H1 (cell line): ENCODE measurements around the gene MRPS5. TPM values are rescaled to one million over a fixed set of nuclear protein-coding genes. Genes with fewer than 3 reads are reported as not detected.
A peak's percentile ranks its signal among the peaks of the same experiment; 100 is the strongest.

Experiments used
- CTCF ChIA-PET: fragments of 300-600 bp; sonication (Branson Sonifier 250); formaldehyde crosslinking; loops from one replicate; lab custom pipeline; 2021; ENCODE audit not compliant: partially characterized antibody; lab: Charles Lee
- POLR2A ChIA-PET: fragments of 300-600 bp; sonication (Branson Sonifier 250); formaldehyde crosslinking; loops from one replicate; lab custom pipeline; 2021; ENCODE audit warnings: inconsistent platforms; ENCODE audit not compliant: partially characterized antibody; lab: Charles Lee
- DNase-seq, 2 experiments: peaks; one replicate each; pipeline versions ENCODE4 v3.0.0 to v3.0.0-alpha.2; 2010 to 2022; ENCODE audit warnings: low spot score in 2 of 2, low read depth in 1 of 2, mixed read lengths in 1 of 2
- FAIRE-seq: peaks from 2 replicates; lab custom pipeline; 2011; peaks lifted over from hg19 to GRCh38; lab: Jason Lieb, UNC
- H2AFZ ChIP-seq: 2 replicates; pipeline ENCODE4 v1.8.1; 2012; ENCODE audit warnings: low read length, inconsistent platforms
- H2AK5ac ChIP-seq: 2 replicates; pipeline ENCODE4 v1.6.1; 2013; ENCODE audit warnings: low read depth, low read length
- H2BK120ac ChIP-seq: replicated peaks from 2 replicates; pipeline ENCODE3; 2013; ENCODE audit warnings: low read depth, low read length, inconsistent platforms
- H2BK12ac ChIP-seq: 2 replicates; pipeline ENCODE4 v1.6.1; 2013; ENCODE audit warnings: low read depth, low read length
- H2BK15ac ChIP-seq: 2 replicates; pipeline ENCODE4 v1.6.1; 2013; ENCODE audit warnings: low read length
- H2BK20ac ChIP-seq: 2 replicates; pipeline ENCODE4 v1.6.1; 2013; ENCODE audit warnings: low read length
- H2BK5ac ChIP-seq: 2 replicates; pipeline ENCODE4 v1.6.1; 2013; ENCODE audit warnings: low read depth, low read length
- H3K14ac ChIP-seq: 2 replicates; pipeline ENCODE4 v1.6.1; 2013; ENCODE audit warnings: inconsistent platforms; ENCODE audit not compliant: insufficient read length
- H3K18ac ChIP-seq: 2 replicates; pipeline ENCODE4 v1.6.1; 2013; ENCODE audit warnings: low read length; ENCODE audit errors: extremely low read depth
- H3K23ac ChIP-seq: 2 replicates; pipeline ENCODE4 v1.6.1; 2013; ENCODE audit warnings: inconsistent platforms; ENCODE audit not compliant: insufficient read length
- H3K23me2 ChIP-seq: 2 replicates; pipeline ENCODE4 v1.6.1; 2013; ENCODE audit warnings: low read depth, low read length
- H3K27ac ChIP-seq: 2 replicates; pipeline ENCODE4 v1.6.1; 2011; ENCODE audit warnings: low read depth, low read length, inconsistent platforms
- H3K27me3 ChIP-seq, 4 experiments: replicated peaks in 1 of 4; 1 replicate in 1 of 4; 2 replicates in 3 of 4; pipeline versions ENCODE4 v1.6.1 to v1.8.1; 2011 to 2013; ENCODE audit warnings: low read length in 3 of 4, mild to moderate bottlenecking in 3 of 4, inconsistent platforms in 2 of 4, mixed read lengths in 2 of 4, moderate library complexity in 1 of 4; ENCODE audit not compliant: control insufficient read depth in 3 of 4, insufficient read depth in 3 of 4; ENCODE audit errors: extremely low read depth in 1 of 4
- H3K36me3 ChIP-seq, 4 experiments: 2 replicates each; pipeline versions ENCODE4 v1.6.1 to v1.8.1; 2011 to 2013; ENCODE audit warnings: mild to moderate bottlenecking in 4 of 4, low read length in 3 of 4, moderate library complexity in 2 of 4, control low read depth in 1 of 4, inconsistent platforms in 1 of 4; ENCODE audit not compliant: insufficient read depth in 4 of 4, control insufficient read depth in 2 of 4
- H3K4ac ChIP-seq: replicated peaks from 2 replicates; pipeline ENCODE3; 2013; ENCODE audit warnings: low read length, low read depth, mixed read lengths, inconsistent platforms; ENCODE audit not compliant: insufficient read length
- H3K4me1 ChIP-seq, 4 experiments: replicated peaks in 1 of 4; 1 replicate in 1 of 4; 2 replicates in 3 of 4; pipeline versions ENCODE4 v1.6.1 to v1.8.1; 2011 to 2013; ENCODE audit warnings: low read length in 3 of 4, inconsistent platforms in 2 of 4, mixed read lengths in 1 of 4; ENCODE audit not compliant: insufficient read depth in 4 of 4, control insufficient read depth in 3 of 4
- H3K4me2 ChIP-seq, 2 experiments: 2 replicates each; pipeline versions ENCODE4 v1.6.1 to v1.8.1; 2011 to 2013; ENCODE audit warnings: low read depth in 2 of 2, low read length in 2 of 2, control low read depth in 1 of 2, inconsistent platforms in 1 of 2, mild to moderate bottlenecking in 1 of 2; ENCODE audit not compliant: insufficient read depth in 1 of 2
- H3K4me3 ChIP-seq, 4 experiments: fragments of 200-600, 300-600 bp in 1 of 4; sonication (generic), shearing (Covaris generic), sonication (Bioruptor Twin) in 1 of 4; 2 replicates each; pipeline versions ENCODE4 v1.5.1 to v1.8.1; 2011 to 2016; ENCODE audit warnings: low read length in 4 of 4, low read depth in 3 of 4, control low read depth in 2 of 4, inconsistent platforms in 2 of 4, mild to moderate bottlenecking in 2 of 4, mixed read lengths in 1 of 4, moderate library complexity in 1 of 4; ENCODE audit not compliant: insufficient read depth in 2 of 4; ENCODE audit errors: extremely low read depth in 1 of 4
- H3K56ac ChIP-seq: replicated peaks from 2 replicates; pipeline ENCODE3; 2013; ENCODE audit warnings: low read depth, mild to moderate bottlenecking, mixed read lengths, low read length, inconsistent platforms; ENCODE audit not compliant: insufficient read length
- H3K79me1 ChIP-seq: 2 replicates; pipeline ENCODE4 v1.6.1; 2013; ENCODE audit warnings: low read depth, low read length, control low read depth
- H3K79me2 ChIP-seq, 2 experiments: 2 replicates each; pipeline versions ENCODE4 v1.6.1 to v1.8.1; 2012 to 2013; ENCODE audit warnings: low read length in 2 of 2, mild to moderate bottlenecking in 2 of 2, inconsistent platforms in 1 of 2; ENCODE audit not compliant: insufficient read depth in 2 of 2, control insufficient read depth in 1 of 2
- H3K9ac ChIP-seq, 4 experiments: replicated peaks in 1 of 4; 1 replicate in 1 of 4; 2 replicates in 3 of 4; pipeline versions ENCODE4 v1.6.1 to v1.8.1; 2011 to 2013; ENCODE audit warnings: low read depth in 3 of 4, low read length in 3 of 4, control low read depth in 2 of 4, mild to moderate bottlenecking in 2 of 4, moderate library complexity in 2 of 4, inconsistent platforms in 1 of 4; ENCODE audit errors: extremely low read depth in 1 of 4
- H3K9me3 ChIP-seq, 2 experiments: 2 replicates each; pipeline versions ENCODE4 v1.6.1 to v1.8.1; 2012 to 2013; ENCODE audit warnings: mild to moderate bottlenecking in 2 of 2, moderate library complexity in 2 of 2, control low read depth in 1 of 2, inconsistent platforms in 1 of 2, low read depth in 1 of 2, low read length in 1 of 2, mixed read lengths in 1 of 2; ENCODE audit not compliant: insufficient read depth in 2 of 2
- H4K20me1 ChIP-seq, 2 experiments: replicated peaks in 1 of 2; 2 replicates each; pipeline versions ENCODE3 to v1.8.1; 2011 to 2013; ENCODE audit warnings: inconsistent platforms in 2 of 2, low read length in 2 of 2, mild to moderate bottlenecking in 1 of 2; ENCODE audit not compliant: insufficient read depth in 2 of 2, control insufficient read depth in 1 of 2
- H4K5ac ChIP-seq: 2 replicates; pipeline ENCODE4 v1.6.1; 2013; ENCODE audit warnings: low read length, low read depth, mixed read lengths, inconsistent platforms; ENCODE audit not compliant: insufficient read length
- H4K8ac ChIP-seq: 2 replicates; pipeline ENCODE4 v1.8.0; 2013; ENCODE audit warnings: mild to moderate bottlenecking, moderate library complexity, low read length, inconsistent platforms; ENCODE audit not compliant: insufficient read depth; ENCODE audit errors: extremely low read depth
- H4K91ac ChIP-seq: replicated peaks from 2 replicates; pipeline ENCODE3; 2013; ENCODE audit warnings: low read length, mixed read lengths, inconsistent platforms; ENCODE audit not compliant: insufficient read length
- ASH2L ChIP-seq: fragments of 200-600, 300-600 bp; sonication (generic); IDR thresholded peaks from one replicate; pipeline ENCODE4 v1.7.1; 2017; ENCODE audit warnings: low read length
- GABPA ChIP-seq: IDR thresholded peaks from 2 replicates; pipeline ENCODE4 v1.6.1; 2011; ENCODE audit warnings: mild to moderate bottlenecking, low read length, moderate library complexity, borderline replicate concordance; ENCODE audit not compliant: insufficient read depth
- GTF2F1 ChIP-seq: IDR thresholded peaks from 2 replicates; pipeline ENCODE4 v1.6.1; 2012; ENCODE audit warnings: low read depth, low read length, improper control_type of control experiment, borderline replicate concordance
- POLR2AphosphoS5 ChIP-seq: IDR thresholded peaks from 2 replicates; pipeline ENCODE4 v1.6.1; 2011; ENCODE audit warnings: low read depth, low read length
- SIX5 ChIP-seq: IDR thresholded peaks from 2 replicates; pipeline ENCODE4 v1.6.1; 2011; ENCODE audit warnings: mild to moderate bottlenecking, low read depth, low read length
- TBP ChIP-seq: IDR thresholded peaks from 2 replicates; pipeline ENCODE4 v1.6.1; 2011; ENCODE audit warnings: low read depth, low read length, improper control_type of control experiment
- WGBS, 2 experiments: shearing (Covaris generic) in 1 of 2; methylation state at CpG; one replicate each; pipeline versions ENCODE4 v1.1.6 to v1.1.7; 2013 to 2015; ENCODE audit warnings: low lambda C conversion rate in 2 of 2, mixed read lengths in 2 of 2, inconsistent platforms in 1 of 2, low coverage in 1 of 2, missing lambda C conversion rate in 1 of 2; ENCODE audit not compliant: insufficient replicate concordance in 2 of 2, insufficient coverage in 1 of 2, insufficient read length in 1 of 2; ENCODE audit errors: extremely low coverage in 1 of 2, missing lambda C conversion rate in 1 of 2; 5-methylcytosine and 5-hydroxymethylcytosine counted together
- polyA plus RNA-seq, 7 experiments: library from polyadenylated mRNA; depleted of rRNA in 3 of 7; stranded (reverse) in 5 of 7; unstranded in 2 of 7; fragments of >200 nt in 5 of 7; fragments of 200-250 nt in 2 of 7; gene quantifications; 1 replicate in 5 of 7; 2 replicates in 1 of 7; 4 replicates in 1 of 7; pipeline versions ENCODE4 v1.2.1 to v1.2.3, GENCODE V29; 2011 to 2013; ENCODE audit warnings: missing spikeins in 2 of 7, mixed read lengths in 2 of 7
- total RNA-seq: library from RNA; stranded (reverse); fragmentation: NEBNext Ultra II Directional; extraction: Animal tissue kit (Norgen Biotek cat#: 25700); gene quantifications from 2 replicates; pipeline ENCODE4 v1.2.1, GENCODE V29; 2021

MRPS5 gene
- total and polyA plus RNA-seq, 2 of the 8 experiments (the other 6 are each of a cell fraction or from before 2014, with no cell fraction given): 36.7 to 53.0 TPM

- H2BK15ac ChIP-seq: no peak overlapping the region
- H3K18ac ChIP-seq: no peak overlapping the region
- no peaks in the 10 kb centered on the region for H4K20me1 ChIP-seq
- no peaks in the 10 kb centered on the region for H3K36me3 ChIP-seq
- no peak overlapping the region for H3K4me2 ChIP-seq
- H3K9ac ChIP-seq: no peak overlapping the region
- no peak overlapping the region for H3K4ac ChIP-seq
- H3K56ac ChIP-seq: no peak overlapping the region
- no peaks in the 10 kb centered on the region for H3K79me2 ChIP-seq
- no peak for FAIRE-seq
- no peak overlapping the region for H3K27ac ChIP-seq
- no peak overlapping the region for H2AFZ ChIP-seq
- no peaks in the 10 kb centered on the region for H3K79me1 ChIP-seq
- POLR2A ChIA-PET: no interaction called here
- H3K14ac ChIP-seq: no peak overlapping the region
- no peak overlapping the region for H2BK20ac ChIP-seq
- CTCF ChIA-PET: no interaction called here
- H2BK5ac ChIP-seq: no peak overlapping the region
- TF ChIP-seq GTF2F1: no peak
- no peak for TF ChIP-seq POLR2AphosphoS5
- TF ChIP-seq GABPA: no peak
- no peak for TF ChIP-seq TBP
- peak; percentile 81 for TF ChIP-seq ASH2L
- TF ChIP-seq SIX5: no peak
- H4K5ac ChIP-seq: no peak overlapping the region
- peaks cover 2% of the 10 kb centered on the region; the same call in 1 of the 2 replicates for H3K23me2 ChIP-seq
- H3K27me3 ChIP-seq: no peaks in the 10 kb centered on the region
- no peaks in the 10 kb centered on the region for H3K4me1 ChIP-seq
- no peak overlapping the region for H4K8ac ChIP-seq
- no peak overlapping the region for H2AK5ac ChIP-seq
- no peak overlapping the region for H2BK12ac ChIP-seq
- peaks cover 90 to 92% of the 10 kb centered on the region in 2 experiments for H3K9me3 ChIP-seq
- no peak overlapping the region for H3K23ac ChIP-seq
- no peak overlapping the region for H4K91ac ChIP-seq
- 67% methylated on average over 3 of the region's 3 CpGs; no CpG with 5 or more reads in 1 of the 2 experiments for WGBS, 2 experiments
- H3K4me3 ChIP-seq: no peak overlapping the region
- no peak for DNase-seq
- H2BK120ac ChIP-seq: no peak overlapping the region
Measured at GRCh38 chr2:95036596-95037383, 84.8 kb downstream of the MRPS5 start.
